NCI-H446 treated with DMSO at 0.1 percent for 48 hours (cell line): Measurements from ENCODE around the gene D2HGDH.
A peak's percentile ranks its signal among the peaks of the same experiment; 100 is the strongest.

Source experiments
- DNase-seq: peaks from one replicate; lab custom pipeline; 2025; lab: John Stamatoyannopoulos, UW

Gene D2HGDH

GRCh38 chr2:241734467-241735208 is at the start of gene D2HGDH:
D2HGDH (plus strand) TSS chr2:241734630; CDS start chr2:241735225, 595 bp downstream.
- peak; percentile 27 for DNase-seq

GRCh38 chr2:241686324-241686649 is 48.1 kb upstream of the D2HGDH start:
- DNase-seq, result no peak

- peak; percentile 89 for DNase-seq
Observed at GRCh38 chr2:241686650-241687425, 47.6 kb upstream of the D2HGDH start, which contains the start of gene DTYMK. DTYMK (minus strand) TSS chr2:241686815; CDS start chr2:241686783, 32 bp downstream.

- DNase-seq, result no peak
Observed at GRCh38 chr2:241689306-241689705, 45.1 kb upstream of the D2HGDH start.

- DNase-seq, result no peak
Observed at GRCh38 chr2:241690202-241690717, 44.2 kb upstream of the D2HGDH start.

- no peak for DNase-seq
Observed at GRCh38 chr2:241692448-241692847, 42.0 kb upstream of the D2HGDH start.

GRCh38 chr2:241695651-241696050 is 38.8 kb upstream of the D2HGDH start:
- DNase-seq, result no peak

- DNase-seq, result peak; percentile 89
Observed at GRCh38 chr2:241701149-241701398, 33.4 kb upstream of the D2HGDH start.

- DNase-seq, result peak; percentile 76
Observed at GRCh38 chr2:241701399-241702154, 32.9 kb upstream of the D2HGDH start, which contains the start of gene ING5. ING5 (plus strand) TSS chr2:241702039; CDS start chr2:241702066, 27 bp downstream.

GRCh38 chr2:241702155-241703031 is 32.0 kb upstream of the D2HGDH start:
- DNase-seq, result peak; percentile 54

GRCh38 chr2:241703032-241703604 is 31.3 kb upstream of the D2HGDH start:
- no peak for DNase-seq

- DNase-seq, result no peak
Observed at GRCh38 chr2:241706537-241706936, 27.9 kb upstream of the D2HGDH start.

- no peak for DNase-seq
Observed at GRCh38 chr2:241708879-241709278, 25.6 kb upstream of the D2HGDH start.

- no peak for DNase-seq
Observed at GRCh38 chr2:241719093-241719492, 15.3 kb upstream of the D2HGDH start.

- DNase-seq, result no peak
Observed at GRCh38 chr2:241720099-241720498, 14.3 kb upstream of the D2HGDH start.

- no peak for DNase-seq
Observed at GRCh38 chr2:241720560-241720959, 13.9 kb upstream of the D2HGDH start.

- DNase-seq, result no peak
Observed at GRCh38 chr2:241721852-241722251, 12.6 kb upstream of the D2HGDH start.

GRCh38 chr2:241722896-241723454 is 11.5 kb upstream of the D2HGDH start:
- DNase-seq, result no peak

- DNase-seq, result no peak
Observed at GRCh38 chr2:241724259-241724974, 10.0 kb upstream of the D2HGDH start.
